Keratinocyte (primary cell): ENCODE results near the gene MEGF10. TPM values are rescaled to one million over a fixed set of nuclear protein-coding genes. Genes with fewer than 3 reads are reported as not detected.

Experiments used
- DNase-seq: peaks from one replicate; pipeline ENCODE4 v3.0.0-alpha.2; 2011; ENCODE audit warnings: low read depth, missing footprints, low spot score
- FAIRE-seq: peaks from 2 replicates; lab custom pipeline; 2011; peaks lifted over from hg19 to GRCh38; lab: Jason Lieb, UNC
- H2AFZ ChIP-seq: 2 replicates; pipeline ENCODE4 v1.6.0; 2012; ENCODE audit warnings: low read length, control low read depth, inconsistent platforms; ENCODE audit not compliant: control insufficient read depth
- H3K27ac ChIP-seq: 2 replicates; pipeline ENCODE4 v1.5.1; 2011; ENCODE audit warnings: low read length; ENCODE audit not compliant: control insufficient read depth, insufficient read depth
- H3K27me3 ChIP-seq: 3 replicates; pipeline ENCODE4 v1.6.0; 2011; ENCODE audit warnings: low read length; ENCODE audit not compliant: control insufficient read depth, insufficient read depth; ENCODE audit errors: extremely low read depth
- H3K36me3 ChIP-seq, 2 experiments: 2 replicates in 1 of 2; 3 replicates in 1 of 2; pipeline ENCODE4 v1.5.1; 2011; ENCODE audit warnings: low read length in 2 of 2, mild to moderate bottlenecking in 1 of 2; ENCODE audit not compliant: control insufficient read depth in 2 of 2, insufficient read depth in 2 of 2; ENCODE audit errors: extremely low read depth in 1 of 2
- H3K4me1 ChIP-seq: 3 replicates; pipeline ENCODE4 v1.5.1; 2011; ENCODE audit warnings: low read length; ENCODE audit not compliant: control insufficient read depth, insufficient read depth; ENCODE audit errors: extremely low read depth
- H3K4me2 ChIP-seq: 3 replicates; pipeline ENCODE4 v1.6.0; 2011; ENCODE audit warnings: low read depth, low read length; ENCODE audit not compliant: control insufficient read depth, insufficient read depth; ENCODE audit errors: extremely low read depth
- H3K4me3 ChIP-seq, 3 experiments: fragments of 200-600 bp in 1 of 3; sonication (generic) in 1 of 3; 2 replicates in 2 of 3; 3 replicates in 1 of 3; pipeline ENCODE4 v1.5.1; 2011 to 2016; ENCODE audit warnings: low read length in 3 of 3, mild to moderate bottlenecking in 3 of 3, control low read depth in 2 of 3, inconsistent platforms in 1 of 3, low read depth in 1 of 3, mixed read lengths in 1 of 3, mixed run types in 1 of 3, moderate library complexity in 1 of 3; ENCODE audit not compliant: control insufficient read depth in 2 of 3, insufficient read depth in 2 of 3; ENCODE audit errors: extremely low read depth in 1 of 3
- H3K79me2 ChIP-seq: 2 replicates; pipeline ENCODE4 v1.6.0; 2012; ENCODE audit warnings: low read length; ENCODE audit not compliant: control insufficient read depth, insufficient read depth
- H3K9ac ChIP-seq: 3 replicates; pipeline ENCODE4 v1.6.0; 2011; ENCODE audit warnings: low read length; ENCODE audit not compliant: control insufficient read depth, insufficient read depth; ENCODE audit errors: extremely low read depth
- H3K9me1 ChIP-seq: 3 replicates; pipeline ENCODE4 v1.6.0; 2011; ENCODE audit warnings: low read length; ENCODE audit not compliant: control insufficient read depth, insufficient read depth; ENCODE audit errors: extremely low read depth
- H3K9me3 ChIP-seq: 2 replicates; pipeline ENCODE4 v1.5.1; 2012; ENCODE audit warnings: low read depth, low read length; ENCODE audit not compliant: control insufficient read depth
- H4K20me1 ChIP-seq: 3 replicates; pipeline ENCODE4 v1.6.0; 2011; ENCODE audit warnings: low read length; ENCODE audit not compliant: control insufficient read depth, insufficient read depth; ENCODE audit errors: extremely low read depth
- EZH2 ChIP-seq: IDR thresholded peaks from one replicate; pipeline ENCODE4 v1.6.1; 2012; ENCODE audit warnings: inconsistent platforms, mild to moderate bottlenecking, low read length, moderate library complexity
- dilution Hi-C: fragments of 300-500 bp; cut with MboI; formaldehyde crosslinking; loops from one replicate; pipeline ENCODE4 v1.7.0; 2020; ENCODE audit warnings: low sequenced_read_pairs; ENCODE audit not compliant: extremely low pct_ligation_motif_present
- polyA plus RNA-seq, 5 experiments: library from polyadenylated mRNA; depleted of rRNA in 3 of 5; stranded (reverse) in 3 of 5; stranded (forward) in 1 of 5; unstranded in 1 of 5; fragments of >200 nt; gene quantifications; 1 replicate in 1 of 5; 2 replicates in 3 of 5; 3 replicates in 1 of 5; pipeline versions ENCODE4 v1.2.1 to v1.2.3, GENCODE V29; 2011 to 2012; ENCODE audit warnings: missing spikeins in 2 of 5, low read depth in 1 of 5, low replicate concordance in 1 of 5
- TF ChIP-seq, protein P1 (sequence below), 3 experiments: IDR thresholded peaks in 1 of 3; conservative IDR thresholded peaks in 1 of 3; optimal IDR thresholded peaks in 1 of 3; 2 replicates in 2 of 3; 3 replicates in 1 of 3; pipeline versions ENCODE3 to v1.5.1; 2011; ENCODE audit warnings: low read length in 3 of 3, mild to moderate bottlenecking in 3 of 3, moderate library complexity in 2 of 3, control low read depth in 1 of 3, inconsistent platforms in 1 of 3; ENCODE audit not compliant: insufficient read depth in 2 of 3; ENCODE audit errors: extremely low read depth in 1 of 3

Gene MEGF10
- polyA plus RNA-seq, 1 donor (not counting 4 experiments of a cell fraction or from before 2014, with no cell fraction given), result not detected

DNA sequence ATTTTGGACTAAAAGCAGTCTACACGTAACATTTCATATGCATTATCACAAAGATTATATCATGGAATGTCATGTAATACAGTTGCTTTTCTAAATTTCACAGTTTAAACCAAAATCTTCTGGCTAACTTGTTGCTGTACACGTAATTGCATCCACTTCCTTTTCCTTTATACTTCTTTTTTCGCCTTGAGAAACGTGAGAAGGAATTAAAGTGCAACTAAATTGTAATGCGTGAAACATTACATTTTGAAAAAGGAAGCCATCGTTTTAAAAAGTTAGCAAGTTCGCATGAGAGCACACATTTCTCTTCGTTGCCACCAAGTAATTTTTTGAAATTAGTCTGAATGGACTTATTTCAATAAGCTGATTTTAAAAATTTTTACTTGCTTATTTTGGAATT is 80.0 kb downstream of the MEGF10 start:
- no peak overlapping the region for H3K4me2 ChIP-seq
- TF ChIP-seq, protein P1, sequence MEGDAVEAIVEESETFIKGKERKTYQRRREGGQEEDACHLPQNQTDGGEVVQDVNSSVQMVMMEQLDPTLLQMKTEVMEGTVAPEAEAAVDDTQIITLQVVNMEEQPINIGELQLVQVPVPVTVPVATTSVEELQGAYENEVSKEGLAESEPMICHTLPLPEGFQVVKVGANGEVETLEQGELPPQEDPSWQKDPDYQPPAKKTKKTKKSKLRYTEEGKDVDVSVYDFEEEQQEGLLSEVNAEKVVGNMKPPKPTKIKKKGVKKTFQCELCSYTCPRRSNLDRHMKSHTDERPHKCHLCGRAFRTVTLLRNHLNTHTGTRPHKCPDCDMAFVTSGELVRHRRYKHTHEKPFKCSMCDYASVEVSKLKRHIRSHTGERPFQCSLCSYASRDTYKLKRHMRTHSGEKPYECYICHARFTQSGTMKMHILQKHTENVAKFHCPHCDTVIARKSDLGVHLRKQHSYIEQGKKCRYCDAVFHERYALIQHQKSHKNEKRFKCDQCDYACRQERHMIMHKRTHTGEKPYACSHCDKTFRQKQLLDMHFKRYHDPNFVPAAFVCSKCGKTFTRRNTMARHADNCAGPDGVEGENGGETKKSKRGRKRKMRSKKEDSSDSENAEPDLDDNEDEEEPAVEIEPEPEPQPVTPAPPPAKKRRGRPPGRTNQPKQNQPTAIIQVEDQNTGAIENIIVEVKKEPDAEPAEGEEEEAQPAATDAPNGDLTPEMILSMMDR (optimal IDR thresholded peaks at IDR 0.05 in 1 of 3, IDR thresholded peaks at IDR 0.05 in 1 of 3, conservative IDR thresholded peaks at IDR 0.05 in 1 of 3; ENCODE audit: extremely low read depth in 1 of 3, insufficient read depth in 2 of 3, low read length in 3 of 3), result no peak
- no peak for TF ChIP-seq EZH2
- H3K79me2 ChIP-seq, result no peaks in the 10 kb centered on the region
- FAIRE-seq (no peak), DNase-seq (no peak)
- H3K9me3 ChIP-seq, result no peaks in the 10 kb centered on the region
- no peaks in the 10 kb centered on the region for H3K4me1 ChIP-seq
- no peaks in the 10 kb centered on the region for H4K20me1 ChIP-seq
- no peaks in the 10 kb centered on the region for H3K9me1 ChIP-seq
- no peak overlapping the region for H3K27ac ChIP-seq
- no peaks in the 10 kb centered on the region for H3K27me3 ChIP-seq
- H3K9ac ChIP-seq, result no peak overlapping the region
- no peaks in the 10 kb centered on the region for H3K36me3 ChIP-seq
- no peak overlapping the region for H2AFZ ChIP-seq
- no peak overlapping the region for H3K4me3 ChIP-seq
- dilution Hi-C loops, result no loop called here

- Histone ChIP-seq H2AFZ (no peak overlapping the region), H3K36me3 (no peaks in the 10 kb centered on the region), H3K9ac (no peak overlapping the region), H3K4me2 (no peak overlapping the region), H3K27me3 (no peaks in the 10 kb centered on the region), H3K27ac (no peak overlapping the region), H3K4me1 (no peaks in the 10 kb centered on the region), H3K9me3 (no peaks in the 10 kb centered on the region), H3K9me1 (no peaks in the 10 kb centered on the region), H3K79me2 (no peaks in the 10 kb centered on the region), H3K4me3 (no peak overlapping the region), H4K20me1 (no peaks in the 10 kb centered on the region)
- dilution Hi-C loops, result no loop called here
- FAIRE-seq (no peak), DNase-seq (no peak)
- TF ChIP-seq, protein P1 (optimal IDR thresholded peaks at IDR 0.05 in 1 of 3, IDR thresholded peaks at IDR 0.05 in 1 of 3, conservative IDR thresholded peaks at IDR 0.05 in 1 of 3; ENCODE audit: extremely low read depth in 1 of 3, insufficient read depth in 2 of 3, low read length in 3 of 3), result peak in 2 of 3 experiments; percentile 15 to 17
- TF ChIP-seq EZH2, result no peak
Observed at GRCh38 chr5:127373858-127374491, 83.4 kb downstream of the MEGF10 start.
